ENCODE data around the gene CLEC2D.

GRCh38 chr12:9731797-9732196 lies 62.3 kb downstream of the CLEC2D start:
- no peak for TF ChIP-seq POLR2A (IDR thresholded peaks at IDR 0.05)
- no peak for TF ChIP-seq CTCF (IDR thresholded peaks at IDR 0.05)

Data from ovary (tissue), 3 donors.